ENCODE measurements around the gene ANKRD52. TPM values are rescaled to one million over a fixed set of nuclear protein-coding genes. Genes with fewer than 3 reads are reported as not detected.
A peak's percentile ranks its signal among the peaks of the same experiment; 100 is the strongest.
"Not testable (repeated sequence)": the region's sequence is repeated elsewhere in the genome, so short reads cannot be mapped to it uniquely, and the experiment has no call there.

Gene ANKRD52
- total RNA-seq, 4 donors from 2014 or later: 20.3 to 33.6 (median 24.6) TPM

- Histone ChIP-seq H3K9me3 (no peaks in the 10 kb centered on the region), H3K4me3 (no peak overlapping the region), H3K27ac (no peak overlapping the region), H3K4me1 (peaks cover 14% of the 10 kb centered on the region), H3K36me3 (peaks cover 56% of the 10 kb centered on the region), H3K27me3 (no peaks in the 10 kb centered on the region)
- DNase-seq (ENCODE audit: low spot score in 2 of 2): no peak
- 0% methylated on average over 1 of the region's 1 CpG for WGBS
- TF ChIP-seq CTCF (IDR thresholded peaks at IDR 0.05): no peak
- no peak for TF ChIP-seq POLR2AphosphoS5 (IDR thresholded peaks at IDR 0.05)
- TF ChIP-seq EP300 (IDR thresholded peaks at IDR 0.05): no peak
- TF ChIP-seq POLR2A (IDR thresholded peaks at IDR 0.05): no peak
These were observed 12.8 kb upstream of the ANKRD52 start for GRCh38 chr12:56271031-56271430.

DNA sequence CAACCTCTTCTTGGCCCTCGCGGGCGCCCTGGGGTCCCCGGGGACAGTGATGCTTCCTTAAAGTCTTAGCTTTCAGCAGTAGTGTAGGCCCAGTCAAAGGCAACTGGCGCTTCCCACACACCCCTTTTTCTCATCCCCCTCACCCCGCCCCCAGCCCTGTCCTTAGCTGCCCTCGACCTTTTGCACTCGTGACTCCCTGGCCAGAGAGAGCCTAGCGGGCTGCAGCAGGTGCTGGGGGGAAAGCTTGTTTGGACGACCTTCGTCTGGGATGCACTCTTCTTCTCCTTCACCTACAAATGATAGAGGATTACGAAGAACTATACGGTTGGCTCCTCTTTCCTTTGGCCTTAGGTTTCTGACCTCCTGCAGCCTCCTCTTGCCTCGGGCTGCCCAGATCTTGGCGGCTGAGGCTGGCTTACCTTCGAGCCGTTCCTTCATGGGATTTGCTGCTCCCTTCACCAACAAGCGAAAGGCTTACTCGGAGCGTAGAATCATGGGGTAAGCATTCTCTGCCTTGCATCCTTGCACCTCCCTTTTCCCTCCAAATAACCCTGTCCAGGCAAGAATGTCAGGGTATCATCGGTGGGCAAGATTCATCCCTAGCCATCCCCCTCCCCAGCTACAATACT, 9.4 kb upstream of the ANKRD52 start:
- peaks cover 16% of the 10 kb centered on the region for H3K4me1 ChIP-seq
- H3K9me3 ChIP-seq: no peaks in the 10 kb centered on the region
- DNase-seq (ENCODE audit: low spot score in 2 of 2): no peak
- 27% methylated on average over 21 of the region's 21 CpGs for WGBS
- peaks cover 23% of the 10 kb centered on the region for H3K36me3 ChIP-seq
- peak overlapping the region; percentile 63 for H3K4me3 ChIP-seq
- TF ChIP-seq POLR2A (IDR thresholded peaks at IDR 0.05): no peak
- H3K27me3 ChIP-seq: no peaks in the 10 kb centered on the region
- peak overlapping the region; percentile 88 for H3K27ac ChIP-seq

- TF ChIP-seq CTCF (IDR thresholded peaks at IDR 0.05): peak; percentile 34 to 63
- TF ChIP-seq POLR2AphosphoS5 (IDR thresholded peaks at IDR 0.05): peak in 2 of 3 donors; percentile 7 to 27
- peak in 1 of 2 donors; percentile 65 for TF ChIP-seq POLR2A (IDR thresholded peaks at IDR 0.05)
- no peak for TF ChIP-seq EP300 (IDR thresholded peaks at IDR 0.05)
- H3K27me3 ChIP-seq: no peaks in the 10 kb centered on the region
- peak within 1 kb of the TSS; percentile 88 for H3K27ac ChIP-seq
- peaks cover 16% of the 10 kb centered on the region for H3K36me3 ChIP-seq
- H3K9me3 ChIP-seq: no peaks in the 10 kb centered on the region
- WGBS: under 1% methylated on average over 41 of the region's 68 CpGs
- peaks cover 16% of the 10 kb centered on the region for H3K4me1 ChIP-seq
- peak within 1 kb of the TSS; percentile 63 for H3K4me3 ChIP-seq
- peak; percentile 94 for DNase-seq (ENCODE audit: low spot score in 2 of 2)
These were observed 8.7 kb upstream of the ANKRD52 start, which contains the start of gene COQ10A for GRCh38 chr12:56266693-56267442. COQ10A (plus strand) TSS chr12:56266942; CDS start chr12:56267119, 177 bp downstream.

- Histone ChIP-seq H3K4me3 (peak overlapping the region; percentile 63), H3K4me1 (peaks cover 19% of the 10 kb centered on the region), H3K36me3 (peaks cover 10% of the 10 kb centered on the region), H3K27ac (peak overlapping the region; percentile 88)
- not testable (repeated sequence) for H3K9me3 ChIP-seq; H3K27me3 ChIP-seq; DNase-seq (ENCODE audit: low spot score in 2 of 2)
- 49% methylated on average over 16 of the region's 16 CpGs for WGBS
These were observed 8.0 kb upstream of the ANKRD52 start for GRCh38 chr12:56266068-56266692.

GRCh38 chr12:56262955-56263354, 4.8 kb upstream of the ANKRD52 start:
- not testable (repeated sequence) for H3K27ac ChIP-seq; DNase-seq (ENCODE audit: low spot score in 2 of 2); H3K9me3 ChIP-seq; H3K4me3 ChIP-seq; H3K27me3 ChIP-seq; H3K36me3 ChIP-seq
- peaks cover 29% of the 10 kb centered on the region for H3K4me1 ChIP-seq
- 89% methylated on average over 7 of the region's 7 CpGs for WGBS

GRCh38 chr12:56261503-56262232, 3.5 kb upstream of the ANKRD52 start:
- no peak overlapping the region for H3K27ac ChIP-seq
- no peak for DNase-seq (ENCODE audit: low spot score in 2 of 2)
- 73% methylated on average over 5 of the region's 5 CpGs for WGBS

More at GRCh38 chr12:56261503-56262232, 3.5 kb upstream of the ANKRD52 start:
- Histone ChIP-seq H3K9me3 (no peaks in the 10 kb centered on the region), H3K4me3 (no peak overlapping the region), H3K4me1 (peaks cover 31% of the 10 kb centered on the region), H3K27me3 (no peaks in the 10 kb centered on the region), H3K36me3 (no peaks in the 10 kb centered on the region)
- TF ChIP-seq CTCF (IDR thresholded peaks at IDR 0.05) (no peak), POLR2A (IDR thresholded peaks at IDR 0.05) (no peak), POLR2AphosphoS5 (IDR thresholded peaks at IDR 0.05) (no peak), EP300 (IDR thresholded peaks at IDR 0.05) (no peak)

Data from suprapubic skin (tissue), 4 donors.